Activated CD4-positive, alpha-beta T cell treated with anti-CD3 and anti-CD28 coated beads, Interleukin-2, Interleukin-6, amounts not matched to agents 100 ng/mL and 50 ng/mL, durations not matched to agents 16 hours and 8 hours (primary cell): ENCODE measurements around the gene TMEM31.
"Not testable (repeated sequence)": the region's sequence is repeated elsewhere in the genome, so short reads cannot be mapped to it uniquely, and the experiment has no call there.

ENCODE experiments used
- DNase-seq: peaks from one replicate; pipeline ENCODE4 v3.0.0-alpha.2; 2020

Gene TMEM31

GRCh38 chrX:103727115-103727514, 16.4 kb downstream of the TMEM31 start:
- no peak for DNase-seq

- DNase-seq = no peak
These were observed 18.3 kb downstream of the TMEM31 start for GRCh38 chrX:103729015-103729414.

DNA sequence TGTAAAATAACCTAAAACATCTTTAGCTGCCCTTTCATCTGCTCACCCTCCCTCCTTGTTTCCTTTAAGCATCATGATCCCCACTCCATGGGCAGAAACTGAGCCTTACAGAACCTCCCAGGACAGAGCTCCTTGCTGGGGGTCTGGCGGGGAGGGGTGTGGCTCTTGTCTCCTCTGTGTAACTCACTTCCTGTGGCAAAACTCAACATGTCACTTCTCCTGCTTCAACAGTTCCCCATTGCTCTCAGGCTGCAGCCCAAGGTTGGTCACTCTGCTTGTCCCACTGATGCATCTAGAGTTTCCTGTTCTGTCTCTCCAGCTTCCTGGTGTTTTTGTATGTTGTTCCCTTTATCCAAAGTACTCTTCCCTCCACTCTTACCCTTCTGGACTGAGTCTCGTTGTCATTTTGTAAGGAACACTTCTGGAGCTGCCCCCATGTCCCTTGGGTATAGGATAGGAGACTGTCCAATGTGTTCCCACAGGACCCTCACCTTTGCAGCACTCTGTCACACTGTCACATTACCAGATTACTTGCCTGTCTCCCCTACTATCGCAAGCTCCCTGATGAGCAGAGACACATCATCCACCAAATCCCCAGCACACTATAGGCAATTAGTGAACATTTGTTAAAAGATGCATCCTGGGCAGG, 19.6 kb downstream of the TMEM31 start:
- no peak for DNase-seq

DNA sequence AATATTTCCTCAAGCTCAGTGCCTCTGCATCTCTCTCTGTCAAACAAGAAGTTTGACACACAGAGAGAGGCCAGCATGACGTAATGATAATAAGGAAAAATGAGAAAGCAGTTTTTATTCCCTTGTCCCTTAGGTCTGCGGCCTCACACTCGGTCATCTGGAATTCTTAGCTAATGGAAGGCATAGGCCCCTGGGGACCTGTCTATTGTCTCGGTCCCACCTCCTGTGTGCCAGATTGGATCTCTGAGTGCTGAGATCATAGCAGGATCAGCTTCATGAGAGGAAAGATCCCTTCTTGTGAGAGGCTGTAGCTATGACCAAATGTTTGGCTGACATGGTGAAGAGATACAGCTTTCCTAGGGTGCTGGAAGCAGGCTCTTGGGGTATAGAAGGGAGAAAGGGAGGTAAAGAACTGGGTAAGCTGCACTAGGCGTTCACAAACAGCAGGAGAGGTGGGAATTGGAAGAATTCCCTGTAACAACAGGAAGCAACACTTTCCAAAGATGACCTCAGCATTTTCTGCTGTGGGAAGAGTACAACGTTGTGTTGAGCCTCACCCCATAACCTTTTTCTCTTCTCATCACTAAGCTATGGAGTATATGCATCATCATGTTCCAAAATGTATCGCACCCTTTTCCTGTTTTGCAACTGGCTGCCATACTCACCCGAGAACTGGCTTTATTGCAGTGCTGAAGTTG, 20.2 kb downstream of the TMEM31 start:
- no peak for DNase-seq

- no peak for DNase-seq
These were observed 22.3 kb downstream of the TMEM31 start for GRCh38 chrX:103733017-103733416.

- DNase-seq = peak; percentile 19
These were observed 23.5 kb downstream of the TMEM31 start for GRCh38 chrX:103734125-103734760.

- no peak for DNase-seq
These were observed 27.0 kb downstream of the TMEM31 start for GRCh38 chrX:103737696-103738095.

GRCh38 chrX:103739421-103739820, 28.7 kb downstream of the TMEM31 start:
- no peak for DNase-seq

- no peak for DNase-seq
These were observed 31.2 kb downstream of the TMEM31 start for GRCh38 chrX:103741879-103742278.

DNA sequence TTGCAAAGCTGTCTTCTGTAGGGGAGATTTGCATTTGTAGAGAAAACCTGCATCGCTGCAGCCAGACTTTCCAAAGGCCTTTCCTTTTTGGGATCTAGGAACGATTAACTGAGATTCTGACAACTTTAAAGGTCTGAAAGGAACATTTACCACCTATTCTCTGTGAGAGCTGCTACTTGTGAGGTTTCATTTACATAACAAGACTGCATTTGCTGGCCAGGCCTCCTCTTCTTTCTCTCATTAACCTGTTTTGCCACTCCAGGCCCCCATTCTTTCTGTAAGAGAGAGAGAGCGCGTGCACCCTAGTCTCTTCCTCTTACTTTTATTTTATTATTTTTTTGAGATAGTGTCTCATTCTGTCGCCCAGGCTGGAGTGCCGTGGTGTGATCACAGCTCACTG, 31.6 kb downstream of the TMEM31 start:
- no peak for DNase-seq

DNA sequence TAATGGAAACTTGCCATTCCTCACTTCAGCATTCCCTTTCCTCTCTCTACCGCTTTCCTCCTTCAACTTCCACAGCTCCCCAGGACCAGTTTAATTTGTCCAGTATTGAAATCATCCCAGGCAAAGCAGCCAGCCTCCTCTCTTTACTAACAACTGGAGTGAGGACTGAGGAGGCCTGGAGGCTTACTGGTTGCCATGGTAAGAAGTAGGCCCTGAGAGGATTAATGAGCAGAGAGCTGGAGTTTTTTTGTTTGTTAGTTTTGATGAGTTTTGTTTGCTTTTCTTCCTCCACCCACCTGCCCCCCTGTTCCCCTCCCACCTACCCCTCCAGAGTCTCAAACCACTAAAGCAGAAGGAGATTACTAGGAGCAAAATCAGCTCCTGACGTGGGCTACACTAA, 36.5 kb downstream of the TMEM31 start:
- no peak for DNase-seq

GRCh38 chrX:103754401-103754800, 43.7 kb downstream of the TMEM31 start:
- no peak for DNase-seq

- DNase-seq = no peak
These were observed 46.0 kb downstream of the TMEM31 start for GRCh38 chrX:103756736-103757135.

- DNase-seq = no peak
These were observed 47.8 kb downstream of the TMEM31 start for GRCh38 chrX:103758555-103758954.

- DNase-seq = not testable (repeated sequence)
These were observed 52.8 kb downstream of the TMEM31 start for GRCh38 chrX:103763541-103763940.
